ENCODE data around the gene CCIN.

CCIN gene

DNA sequence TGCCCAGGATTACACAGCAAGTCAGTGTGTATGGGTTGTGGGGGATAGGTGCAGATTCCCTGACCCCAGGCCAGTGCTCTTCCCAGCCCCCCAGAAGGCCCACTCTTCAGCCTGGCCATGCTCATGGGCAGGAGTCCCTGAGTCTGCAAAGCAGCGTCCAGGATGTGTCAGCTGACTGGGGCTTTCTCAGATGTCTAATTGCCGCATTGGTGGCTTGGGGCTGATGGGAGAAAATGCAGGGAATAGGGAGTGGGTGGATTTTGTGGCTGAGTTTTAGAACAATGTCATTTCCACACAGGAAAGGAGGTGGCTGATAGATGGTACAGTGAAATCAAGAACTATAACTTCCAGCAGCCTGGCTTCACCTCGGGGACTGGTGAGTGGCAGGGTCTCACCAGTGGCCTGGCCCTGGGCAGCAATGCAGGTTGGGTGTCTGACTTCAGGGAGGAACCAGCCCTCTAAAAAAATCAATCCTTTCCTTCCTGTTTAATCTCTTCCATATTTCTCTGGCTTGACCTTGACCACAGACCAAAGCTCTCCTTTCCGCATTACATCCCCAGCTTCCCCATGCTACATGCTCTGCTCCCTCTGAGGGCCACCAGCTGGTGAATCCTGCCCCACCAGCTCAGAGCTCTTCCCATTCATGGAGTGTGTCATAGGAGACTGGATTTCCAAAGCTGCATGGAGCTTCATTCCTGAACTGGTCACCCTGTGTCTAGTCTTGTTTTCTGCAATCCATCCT is 18.4 kb upstream of the CCIN start:
- CTCF ChIA-PET, result interaction anchor here (0.6 kb wide), 1 partner anchor 32 kb away, joined by 3 read pairs; no protein-coding TSS in a partner anchor
- POLR2A ChIA-PET (ENCODE audit: low non-redundant PET), result no interaction called here

DNA sequence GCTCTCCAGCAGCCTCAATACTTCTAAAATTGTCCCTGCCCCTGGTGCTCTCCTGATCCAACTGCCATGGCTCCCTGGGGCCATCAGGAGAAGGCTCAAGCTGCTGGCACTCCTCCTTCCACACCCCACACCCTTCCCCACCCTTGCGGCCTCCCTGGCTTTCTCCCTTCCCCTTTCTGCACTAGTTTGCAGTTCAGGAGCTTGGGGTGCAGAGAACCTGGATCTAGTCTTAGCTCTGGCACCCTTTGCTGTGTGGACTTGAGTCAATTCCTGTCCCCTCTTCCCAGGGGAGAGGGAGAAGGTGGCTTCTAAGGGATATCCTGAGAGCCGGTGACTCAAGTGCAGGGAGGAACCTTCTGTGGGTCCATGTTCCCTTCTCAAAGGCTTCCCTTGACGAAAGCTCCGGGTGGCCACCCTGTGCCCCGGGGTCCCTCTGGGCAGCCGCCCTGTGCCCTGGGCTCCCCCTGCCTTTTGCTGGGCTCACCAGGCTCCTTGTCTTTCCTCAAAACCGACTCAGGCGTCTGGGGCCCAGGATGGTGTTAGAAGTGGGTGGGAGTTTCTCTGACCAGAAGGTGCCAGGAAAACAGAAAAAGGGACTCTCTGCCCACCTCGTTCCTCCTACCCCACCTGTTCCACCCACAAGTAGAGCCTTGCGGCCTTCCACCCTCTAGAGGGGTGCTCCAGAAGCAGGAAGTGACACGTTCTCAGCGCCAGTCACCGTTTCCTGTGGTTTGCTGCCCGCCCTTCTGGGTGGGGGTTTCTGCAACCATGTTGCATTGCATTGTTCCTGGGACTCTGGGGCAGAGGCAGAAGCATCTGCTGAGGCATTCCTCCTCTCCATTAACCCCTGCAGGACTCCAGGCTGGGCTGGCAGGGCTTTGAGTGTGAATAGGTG is 17.6 kb upstream of the CCIN start:
- CTCF ChIA-PET, result interaction anchor here (0.5 to 0.6 kb wide), 2 partner anchors 33 to 327 kb away, joined by 3 read pairs; no protein-coding TSS in a partner anchor
- no peak for TF ChIP-seq CTCF (conservative IDR thresholded peaks at IDR 0.05; ENCODE audit: low read depth)
- DNase-seq (ENCODE audit: low spot score), result no peak
- POLR2A ChIA-PET (ENCODE audit: low non-redundant PET), result no interaction called here
- peak overlapping the region; percentile 37 for H3K27ac ChIP-seq

More for the DNA sequence above, 18.4 kb upstream of the CCIN start:
- no peak for TF ChIP-seq CTCF (conservative IDR thresholded peaks at IDR 0.05; ENCODE audit: low read depth)
- no peak for DNase-seq (ENCODE audit: low spot score)
- H3K27ac ChIP-seq, result peak overlapping the region; percentile 37; the same call in 1 of the 2 replicates

GRCh38 chr9:36152741-36153438 is 16.3 kb upstream of the CCIN start:
- TF ChIP-seq CTCF (conservative IDR thresholded peaks at IDR 0.05; ENCODE audit: low read depth), result no peak
- DNase-seq (ENCODE audit: low spot score), result no peak
- POLR2A ChIA-PET (ENCODE audit: low non-redundant PET), result no interaction called here
- CTCF ChIA-PET, result interaction anchor here (0.6 kb wide), 2 partner anchors 14 to 361 kb away, joined by 3 read pairs; no protein-coding TSS in a partner anchor
- no peak overlapping the region for H3K27ac ChIP-seq

DNA sequence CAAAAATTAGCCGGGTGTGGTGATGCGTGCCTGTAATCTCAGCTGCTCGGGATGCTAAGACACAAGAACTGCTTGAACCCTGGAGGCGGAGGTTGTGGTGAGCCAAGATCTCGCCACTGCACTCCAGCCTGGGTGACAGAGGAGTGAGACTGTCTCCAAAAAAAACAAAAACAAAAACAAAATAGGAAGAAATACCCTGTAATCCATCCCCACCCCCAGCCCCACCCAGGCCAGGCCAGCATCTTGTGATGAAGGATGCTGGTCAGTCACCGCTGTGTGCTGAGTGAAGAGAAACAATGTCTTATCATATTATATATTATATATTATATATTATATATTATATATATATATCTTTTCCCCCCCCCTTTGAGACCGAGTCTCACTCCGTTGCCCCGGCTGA is 15.4 kb upstream of the CCIN start:
- TF ChIP-seq CTCF (conservative IDR thresholded peaks at IDR 0.05; ENCODE audit: low read depth), result no peak
- H3K27ac ChIP-seq, result peak overlapping the region; percentile 19; the same call in 1 of the 2 replicates
- ChIA-PET POLR2A (ENCODE audit: low non-redundant PET) (no interaction called here), CTCF (no interaction called here)
- no peak for DNase-seq (ENCODE audit: low spot score)

DNA sequence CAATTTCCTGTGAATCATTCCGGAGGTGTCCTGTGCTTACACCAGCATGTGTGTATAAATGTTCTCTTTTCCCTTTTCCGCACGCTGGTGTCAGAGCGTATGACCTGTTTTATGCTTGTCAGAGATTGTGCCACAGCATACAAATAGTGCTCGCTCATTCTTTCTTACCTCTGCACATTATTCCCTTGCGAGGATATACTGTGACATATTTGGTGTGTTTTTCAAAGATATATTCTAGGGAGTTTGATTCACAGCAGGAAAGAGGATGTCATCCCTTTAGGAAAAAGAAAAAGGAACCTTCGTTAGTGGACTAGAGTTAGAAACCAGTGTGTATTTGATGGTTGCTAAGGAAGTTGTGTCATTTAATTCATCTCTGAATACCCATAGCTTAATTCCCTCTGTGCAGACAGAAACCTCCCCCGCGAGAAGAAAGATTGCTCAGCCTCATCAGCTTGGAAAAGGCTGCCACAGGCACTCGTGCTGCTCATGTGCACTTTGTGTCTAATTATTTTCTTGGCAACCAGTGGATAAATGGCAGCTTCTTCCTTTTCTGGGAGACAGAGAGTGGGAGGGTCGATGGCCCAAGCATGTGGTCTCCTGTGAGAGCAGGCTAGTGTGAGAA is 14.7 kb upstream of the CCIN start:
- H3K27ac ChIP-seq, result peak overlapping the region; percentile 54
- CTCF ChIA-PET, result no interaction called here
- POLR2A ChIA-PET (ENCODE audit: low non-redundant PET), result no interaction called here
- no peak for TF ChIP-seq CTCF (conservative IDR thresholded peaks at IDR 0.05; ENCODE audit: low read depth)
- DNase-seq (ENCODE audit: low spot score), result no peak

DNA sequence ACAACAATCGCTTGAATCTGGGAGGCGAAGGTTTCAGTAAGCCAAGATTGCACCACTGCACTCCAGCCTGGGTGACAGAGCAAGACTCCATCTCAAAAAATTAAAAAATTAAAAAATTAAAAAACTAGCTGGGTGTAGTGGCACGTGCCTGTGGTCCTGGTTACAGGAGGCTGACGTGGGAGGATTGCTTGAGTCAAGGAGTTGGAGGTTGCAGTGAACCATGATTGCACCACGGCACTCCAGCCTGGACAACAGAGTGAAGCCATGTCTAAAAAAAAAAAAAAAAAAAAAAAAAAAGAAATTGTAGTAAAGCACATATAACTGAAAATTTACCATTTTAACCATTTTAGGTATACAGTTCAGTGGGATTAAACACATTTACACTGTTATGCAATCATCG is 13.1 kb upstream of the CCIN start:
- no peak for TF ChIP-seq CTCF (conservative IDR thresholded peaks at IDR 0.05; ENCODE audit: low read depth)
- POLR2A ChIA-PET (ENCODE audit: low non-redundant PET), result no interaction called here
- CTCF ChIA-PET, result no interaction called here
- no peak for DNase-seq (ENCODE audit: low spot score)
- no peak overlapping the region for H3K27ac ChIP-seq
